HPDE6-E6E7 (cell line): Measurements from ENCODE around the gene MTHFSD.
A peak's percentile ranks its signal among the peaks of the same experiment; 100 is the strongest.
"Not testable (repeated sequence)": the region's sequence is repeated elsewhere in the genome, so short reads cannot be mapped to it uniquely, and the experiment has no call there.

Experiments used
- DNase-seq: peaks from one replicate; pipeline ENCODE4 v3.0.0; 2011; ENCODE audit warnings: missing footprints; ENCODE audit errors: extremely low spot score

MTHFSD gene, protein sequence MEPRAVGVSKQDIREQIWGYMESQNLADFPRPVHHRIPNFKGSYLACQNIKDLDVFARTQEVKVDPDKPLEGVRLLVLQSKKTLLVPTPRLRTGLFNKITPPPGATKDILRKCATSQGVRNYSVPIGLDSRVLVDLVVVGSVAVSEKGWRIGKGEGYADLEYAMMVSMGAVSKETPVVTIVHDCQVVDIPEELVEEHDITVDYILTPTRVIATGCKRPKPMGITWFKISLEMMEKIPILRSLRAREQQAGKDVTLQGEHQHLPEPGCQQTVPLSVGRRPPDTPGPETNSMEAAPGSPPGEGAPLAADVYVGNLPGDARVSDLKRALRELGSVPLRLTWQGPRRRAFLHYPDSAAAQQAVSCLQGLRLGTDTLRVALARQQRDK

DNA sequence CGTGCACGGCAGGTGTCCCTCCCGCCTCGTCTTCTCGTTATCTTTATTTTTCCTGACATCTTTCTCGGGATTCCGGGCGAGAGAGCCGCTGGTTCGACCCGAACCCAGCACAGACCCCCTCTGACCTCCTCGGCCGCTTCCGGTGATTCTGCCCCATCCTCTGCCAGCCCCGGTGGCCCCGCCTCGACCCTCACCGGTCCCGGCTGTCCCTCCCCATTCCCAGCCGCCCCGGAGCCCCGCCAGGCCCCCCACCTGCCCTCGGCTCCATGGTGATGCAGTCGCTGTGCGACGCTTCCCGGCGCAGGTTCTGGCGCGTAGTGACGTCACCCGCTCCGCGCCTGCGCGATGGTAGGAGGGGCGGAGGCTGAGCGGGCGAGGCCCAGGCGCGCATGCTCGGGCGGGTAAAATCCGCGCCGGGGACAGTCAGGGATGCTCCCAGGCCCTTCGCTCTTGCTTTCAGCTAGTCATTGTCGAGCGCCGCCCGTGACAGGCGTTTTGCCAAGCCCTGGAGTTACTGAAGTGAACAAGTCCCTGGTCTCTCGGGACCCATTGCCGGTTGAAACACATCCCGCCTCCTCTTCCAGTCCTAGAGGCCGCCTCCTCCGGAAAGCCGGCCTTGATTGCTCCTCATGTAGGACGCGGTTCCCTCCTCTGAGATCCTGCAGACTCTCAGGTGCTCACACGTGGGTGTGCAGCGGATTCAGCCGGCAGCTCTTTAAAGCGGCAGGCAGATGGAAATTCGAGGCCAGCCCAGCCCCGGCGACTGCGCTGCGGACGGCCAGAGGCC, at the start of gene MTHFSD:
MTHFSD (minus strand) TSS at position 319 of the 787 bp plus-strand sequence; CDS start at position 268, 51 bp downstream.
- peak; percentile 99 for DNase-seq

DNA sequence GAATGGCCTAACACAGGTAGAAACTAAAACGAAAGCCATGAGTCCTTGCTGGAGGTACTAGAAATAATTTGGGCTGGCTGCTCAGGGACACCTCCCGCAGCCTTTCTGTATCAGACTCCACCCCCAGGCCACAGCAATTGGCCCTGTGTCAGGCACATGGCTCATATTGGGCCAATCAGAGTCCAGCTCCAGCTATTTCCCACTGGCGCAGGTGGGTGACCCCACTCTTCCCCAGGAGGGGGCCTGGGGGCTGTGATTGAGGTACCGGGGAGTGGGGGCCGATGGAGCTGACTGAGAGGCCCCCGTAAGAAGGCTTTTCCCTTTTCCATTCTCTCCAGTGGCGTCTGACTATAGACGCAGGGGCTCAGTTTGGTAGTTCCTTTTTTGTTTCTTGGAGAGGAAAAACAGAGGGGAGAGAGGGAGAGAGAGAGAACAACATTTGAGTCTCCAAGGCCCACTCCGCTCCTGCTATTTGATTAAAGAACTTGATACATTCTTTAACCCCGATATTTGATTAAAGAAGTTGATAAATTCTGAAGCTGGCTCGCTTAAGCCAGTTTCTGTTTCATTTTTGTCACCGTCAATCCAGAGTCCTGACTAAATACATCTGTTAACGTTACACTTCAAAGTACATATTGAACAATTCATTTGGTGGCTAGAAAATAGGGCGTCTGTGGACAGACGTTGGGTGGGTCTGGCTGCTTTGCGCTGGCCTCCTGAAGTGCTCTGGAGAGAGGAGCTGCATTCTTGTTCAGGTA, 49.6 kb upstream of the MTHFSD start:
- no peak for DNase-seq

DNA sequence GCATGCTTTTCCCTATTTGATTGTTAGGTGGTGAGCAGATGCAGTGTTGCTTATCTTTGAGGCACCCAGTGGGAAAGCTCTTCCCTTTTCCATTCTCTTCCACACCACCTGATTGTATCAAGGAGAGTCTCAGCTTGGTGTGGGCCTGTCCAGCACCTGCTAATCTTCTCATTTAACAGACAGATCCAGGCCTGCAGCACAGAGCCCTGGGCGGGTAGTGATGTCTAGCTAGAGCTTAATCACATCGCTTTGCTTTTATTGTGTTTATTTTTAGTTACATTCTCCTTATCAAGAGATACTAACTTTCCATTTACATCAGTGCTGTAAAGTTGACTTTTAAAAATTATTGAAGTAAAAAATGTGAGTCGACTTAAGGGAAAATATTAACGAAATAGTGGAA, 47.5 kb upstream of the MTHFSD start:
- no peak for DNase-seq

DNA sequence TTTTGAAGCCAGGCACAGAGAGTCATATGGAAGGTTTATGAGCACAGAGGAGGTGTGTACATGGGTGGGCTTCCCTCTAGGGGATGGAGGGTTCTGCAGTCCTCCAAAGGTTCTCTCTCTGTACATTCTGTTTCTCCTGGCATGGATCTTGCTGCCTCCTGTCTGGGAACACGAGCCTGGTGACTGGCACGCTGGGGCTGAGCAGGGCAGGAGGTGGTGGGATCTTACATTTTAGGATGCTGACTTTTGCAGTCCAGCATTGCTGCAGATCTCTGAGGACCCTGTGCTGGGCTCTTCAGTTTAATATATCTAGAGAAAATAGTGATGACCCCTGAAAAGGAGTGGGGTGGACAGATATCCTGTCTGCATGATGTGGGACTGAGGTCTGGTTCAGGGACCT, 46.3 kb upstream of the MTHFSD start:
- no peak for DNase-seq

DNA sequence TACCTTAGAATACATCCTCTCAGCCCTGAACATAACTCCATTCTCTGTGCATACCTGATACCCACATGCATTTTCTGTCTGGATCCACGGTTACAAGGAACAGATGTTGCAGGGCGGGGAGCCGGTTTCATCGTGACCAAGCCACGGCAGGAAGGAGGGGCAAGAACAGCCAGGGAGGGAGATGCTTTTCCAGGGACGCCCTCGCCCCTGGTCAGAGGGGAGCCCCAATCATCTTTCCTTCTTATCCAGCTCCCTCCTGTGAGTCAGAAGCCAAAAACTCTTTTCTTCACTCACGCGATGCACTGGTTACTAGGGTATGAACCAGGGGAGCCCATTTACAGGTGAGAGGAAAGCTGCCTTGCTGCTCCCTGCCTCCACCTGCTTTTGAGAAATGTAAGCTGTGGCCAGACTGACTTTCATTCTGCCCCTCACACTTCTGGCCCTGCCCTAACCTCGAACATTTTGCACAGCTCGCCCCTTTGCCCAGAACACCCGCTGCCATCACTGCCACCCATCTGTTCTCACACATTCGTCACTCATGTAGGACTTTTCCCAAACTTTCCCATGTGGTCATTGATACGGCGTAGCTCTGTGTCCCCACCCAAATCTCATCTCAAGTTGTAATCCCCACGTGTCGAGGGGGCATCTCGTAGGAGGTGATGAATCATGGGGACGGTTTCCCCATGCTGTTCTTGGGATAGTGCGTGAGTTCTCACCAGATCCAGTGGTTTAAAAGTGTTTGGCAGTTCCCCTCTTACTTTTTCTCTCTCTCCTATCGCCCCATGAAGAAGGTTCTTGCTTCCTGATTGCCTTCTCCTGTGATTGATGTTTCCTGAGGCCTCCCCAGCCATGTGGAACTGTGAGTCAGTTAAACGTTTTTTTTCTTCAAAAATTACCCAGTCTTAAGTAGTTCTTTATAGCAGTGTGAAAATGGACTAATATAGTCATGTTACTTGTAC, 43.9 kb upstream of the MTHFSD start:
- no peak for DNase-seq

DNA sequence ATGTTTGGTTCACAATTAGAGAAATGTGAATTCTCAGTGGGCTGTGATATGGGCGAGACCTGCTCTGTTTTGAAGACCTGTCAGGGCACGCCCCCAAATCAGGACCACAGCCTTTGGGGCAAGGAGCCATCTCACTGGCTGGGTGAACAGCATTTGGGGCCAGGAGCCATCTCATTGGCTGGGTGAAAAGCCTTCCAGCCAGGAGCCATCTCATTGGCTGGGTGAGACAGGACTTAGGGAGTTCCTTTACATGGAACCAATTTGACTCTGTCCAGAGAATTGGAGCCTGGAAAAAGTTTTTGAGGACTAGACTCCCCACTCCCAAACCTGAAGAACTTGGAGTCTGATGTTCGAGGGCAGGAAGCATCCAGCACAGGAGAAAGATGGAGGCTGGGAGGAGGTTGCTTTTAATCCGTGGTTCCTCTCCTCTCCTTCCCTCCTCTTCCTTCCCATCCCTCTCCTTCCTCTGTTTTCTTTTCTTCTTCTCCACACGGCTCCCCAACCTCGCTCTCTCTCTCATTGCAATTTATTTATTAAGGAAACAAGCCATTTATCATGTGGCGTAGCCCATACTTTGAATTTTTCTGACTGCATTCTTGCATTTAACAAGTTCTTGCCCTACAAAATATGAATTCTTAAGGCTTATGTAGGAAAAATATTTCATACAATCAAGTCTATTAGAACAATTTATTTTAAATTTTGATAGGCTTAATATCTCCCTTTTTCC, 43.0 kb upstream of the MTHFSD start:
- no peak for DNase-seq

DNA sequence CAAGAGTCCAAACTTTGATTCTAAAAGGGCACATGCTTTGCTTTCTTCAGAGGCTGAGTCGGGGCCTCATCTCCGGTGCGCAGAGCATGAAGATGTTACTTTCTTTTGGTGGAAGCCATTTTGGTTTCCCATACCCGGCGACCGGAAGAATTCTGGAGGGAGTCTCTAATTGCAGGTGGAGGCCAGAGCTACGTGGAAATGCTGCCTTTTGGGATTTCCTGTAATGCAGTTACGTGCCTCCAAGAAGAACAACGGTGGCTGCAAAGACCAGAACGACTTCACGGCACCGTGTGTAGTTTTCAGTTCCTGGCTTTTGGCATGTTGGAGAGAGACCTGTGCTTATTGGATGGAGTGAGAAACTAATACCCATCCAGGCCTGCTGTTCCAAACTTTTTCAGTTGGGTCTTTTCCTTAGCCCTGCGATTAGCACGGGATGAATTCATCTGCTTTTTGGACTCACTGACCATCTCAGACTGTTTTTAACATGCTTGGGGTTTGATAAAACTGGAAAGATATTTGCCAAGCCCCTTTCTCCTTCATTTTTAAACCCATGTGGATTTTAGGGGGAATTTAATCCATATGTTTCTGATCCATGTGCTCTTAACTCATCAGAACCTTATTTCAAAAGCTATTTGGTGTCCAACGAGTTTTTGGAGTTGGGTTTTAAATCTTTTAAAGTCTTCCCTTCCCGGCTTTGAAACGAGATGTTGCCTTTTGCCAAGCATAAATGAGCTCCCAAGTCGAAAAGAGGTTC, 42.3 kb upstream of the MTHFSD start:
- no peak for DNase-seq

DNA sequence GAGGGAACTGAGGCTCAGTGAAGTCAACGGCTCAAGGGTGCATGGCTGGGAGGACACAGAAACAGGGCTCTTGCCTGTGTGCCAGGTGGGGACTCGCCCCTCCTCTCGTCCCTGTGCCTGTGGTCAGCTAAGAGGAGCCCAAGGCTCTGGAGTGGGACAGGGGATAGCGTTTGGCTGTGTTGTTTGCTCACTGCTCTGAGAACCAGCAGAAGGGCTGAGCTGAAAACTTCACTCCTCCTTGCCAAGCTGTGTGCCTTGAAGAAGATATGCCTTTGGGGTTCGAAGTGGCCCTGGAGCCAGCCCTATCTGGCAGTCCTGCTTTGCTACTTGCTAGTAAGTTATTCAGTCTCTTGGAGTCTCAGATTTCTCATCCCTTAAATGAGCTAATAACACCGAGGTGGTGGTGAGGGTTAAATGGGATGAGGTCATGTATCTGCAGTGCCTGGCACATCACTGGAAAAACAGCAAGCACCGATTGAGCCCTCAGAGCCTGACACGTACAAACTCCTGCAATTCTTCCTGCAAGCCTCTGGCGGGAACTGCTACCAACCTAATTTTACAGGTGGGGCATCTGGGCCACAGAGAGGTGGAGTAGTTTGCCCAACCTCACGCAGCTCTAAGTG, 41.1 kb upstream of the MTHFSD start:
- no peak for DNase-seq

DNA sequence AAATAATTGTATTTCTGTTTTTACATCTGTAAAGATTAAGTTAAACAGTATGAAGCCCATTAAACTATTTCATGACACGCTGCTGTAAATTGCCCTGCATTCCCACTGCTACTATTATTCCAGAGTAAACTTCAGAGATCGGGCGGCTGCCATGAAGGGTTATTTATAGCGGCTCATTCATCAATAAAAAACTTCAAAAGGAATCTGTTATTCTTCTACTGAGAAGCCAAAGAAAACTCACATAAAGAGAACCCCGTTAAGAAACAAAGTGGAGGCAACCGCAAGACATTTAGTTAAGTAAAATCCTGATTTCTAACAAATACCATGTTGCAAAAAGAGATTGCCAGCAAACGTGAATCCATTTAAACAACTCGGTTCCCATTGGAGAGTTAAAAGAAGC, 39.7 kb upstream of the MTHFSD start:
- no peak for DNase-seq

DNA sequence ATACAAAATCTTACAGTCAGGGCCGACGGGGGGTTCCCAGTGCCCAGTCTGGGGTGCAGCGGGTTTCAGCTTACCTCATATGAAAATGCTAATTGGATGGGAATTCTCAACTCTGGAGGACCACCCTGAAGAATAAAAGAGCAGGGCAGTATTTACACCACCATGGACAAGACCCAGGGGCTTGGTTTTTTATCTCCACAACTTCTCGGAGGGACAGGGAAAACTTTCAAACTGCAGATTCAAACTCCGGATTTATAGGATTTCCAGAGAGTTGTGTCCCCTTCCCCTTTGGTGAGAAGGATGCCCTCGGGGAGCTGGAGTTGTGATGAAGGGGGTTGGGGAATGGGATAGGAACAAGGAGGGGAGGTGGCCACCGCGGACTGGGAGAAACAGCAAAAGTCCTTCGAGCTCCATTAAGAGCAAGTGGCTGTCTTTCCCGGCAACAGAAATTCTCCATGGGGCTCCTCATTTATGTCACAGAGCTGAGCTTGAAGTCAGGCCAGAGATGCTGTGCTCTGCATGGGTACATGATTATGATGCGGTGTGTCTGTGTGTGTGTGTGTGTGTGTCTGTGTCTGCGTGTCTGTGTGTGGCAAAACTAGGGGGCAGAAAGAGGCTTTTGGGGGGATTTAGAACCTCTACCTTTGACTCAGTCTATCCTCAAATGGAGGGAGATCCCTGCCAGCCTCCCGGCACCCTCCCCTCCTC, 39.0 kb upstream of the MTHFSD start:
- no peak for DNase-seq

DNA sequence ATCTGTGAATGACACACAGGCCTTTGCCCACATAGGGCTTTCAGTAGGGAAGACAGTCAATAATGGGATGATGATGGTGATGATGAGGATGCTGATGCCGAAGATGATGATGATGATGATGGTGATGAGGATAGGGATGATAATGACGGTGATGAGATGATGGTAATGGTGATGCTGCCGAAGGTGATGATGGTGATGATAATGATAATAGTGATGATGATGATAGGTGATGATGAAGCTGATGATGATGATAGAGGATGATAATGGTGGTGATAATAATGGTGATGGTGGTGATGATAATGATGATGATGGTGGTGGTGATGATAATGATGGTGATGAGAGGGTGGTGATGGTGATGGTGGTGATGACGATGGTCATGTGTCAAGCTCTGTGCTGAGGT, 36.2 kb upstream of the MTHFSD start:
- no peak for DNase-seq

DNA sequence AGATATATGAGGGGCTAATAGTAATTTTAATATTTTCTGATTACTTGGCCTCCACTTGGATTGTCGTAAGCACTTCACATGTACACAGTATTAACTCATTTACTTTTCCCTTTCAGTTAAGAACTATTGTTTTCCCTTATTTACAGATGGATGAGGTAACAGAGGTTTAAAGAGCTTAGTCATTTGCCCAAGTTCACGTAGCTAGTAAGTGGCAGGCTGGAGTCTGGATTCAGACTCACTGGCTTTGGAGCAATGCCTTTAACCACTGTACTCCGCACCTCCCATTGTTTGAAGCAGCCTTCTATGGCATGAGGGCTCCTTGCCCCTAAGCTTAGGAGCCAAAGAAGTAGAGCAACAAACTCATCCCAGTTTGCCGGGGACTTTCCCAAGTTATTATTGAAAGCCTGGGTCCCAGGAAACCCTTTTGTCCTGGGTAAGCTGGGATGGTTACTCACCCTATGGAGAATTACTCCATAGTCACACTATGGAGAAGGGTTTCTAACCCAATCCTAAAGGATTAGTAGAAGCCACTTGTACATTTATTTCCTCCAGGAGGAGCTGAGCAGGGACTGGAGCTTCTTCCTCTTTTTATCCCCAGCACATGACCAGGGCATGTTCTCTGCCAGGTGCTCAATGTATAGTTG, 35.6 kb upstream of the MTHFSD start:
- DNase-seq: peak; percentile 58

DNA sequence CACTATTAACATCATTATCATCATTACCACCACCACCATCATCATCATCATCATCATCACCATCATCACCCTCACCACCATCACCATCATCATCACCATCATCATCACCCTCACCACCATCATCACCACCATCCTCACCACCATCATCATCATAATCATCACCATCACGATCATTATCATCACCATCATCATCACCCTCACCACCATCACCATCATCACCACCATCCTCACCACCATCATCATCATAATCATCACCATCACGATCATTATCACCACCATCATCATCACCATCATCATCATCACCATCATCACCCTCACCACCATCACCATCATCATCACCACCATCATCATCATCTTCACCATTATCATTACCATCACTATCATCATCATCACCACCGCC, 32.9 kb upstream of the MTHFSD start:
- DNase-seq: not testable (repeated sequence)

DNA sequence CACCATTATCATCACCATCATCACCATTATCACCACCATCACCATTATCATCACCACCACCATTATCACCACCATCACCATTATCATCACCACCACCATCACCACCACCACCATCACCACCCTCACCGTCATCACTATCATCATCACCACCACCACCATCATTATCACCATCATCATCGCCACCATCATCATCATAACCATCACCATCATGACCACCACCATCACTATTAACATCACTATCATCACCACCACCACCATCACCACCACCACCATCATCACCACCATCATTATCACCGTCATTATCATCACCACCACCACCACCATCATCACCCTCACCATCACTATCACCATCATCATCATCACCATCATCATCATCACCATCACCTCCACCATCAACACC, 32.5 kb upstream of the MTHFSD start:
- no peak for DNase-seq

DNA sequence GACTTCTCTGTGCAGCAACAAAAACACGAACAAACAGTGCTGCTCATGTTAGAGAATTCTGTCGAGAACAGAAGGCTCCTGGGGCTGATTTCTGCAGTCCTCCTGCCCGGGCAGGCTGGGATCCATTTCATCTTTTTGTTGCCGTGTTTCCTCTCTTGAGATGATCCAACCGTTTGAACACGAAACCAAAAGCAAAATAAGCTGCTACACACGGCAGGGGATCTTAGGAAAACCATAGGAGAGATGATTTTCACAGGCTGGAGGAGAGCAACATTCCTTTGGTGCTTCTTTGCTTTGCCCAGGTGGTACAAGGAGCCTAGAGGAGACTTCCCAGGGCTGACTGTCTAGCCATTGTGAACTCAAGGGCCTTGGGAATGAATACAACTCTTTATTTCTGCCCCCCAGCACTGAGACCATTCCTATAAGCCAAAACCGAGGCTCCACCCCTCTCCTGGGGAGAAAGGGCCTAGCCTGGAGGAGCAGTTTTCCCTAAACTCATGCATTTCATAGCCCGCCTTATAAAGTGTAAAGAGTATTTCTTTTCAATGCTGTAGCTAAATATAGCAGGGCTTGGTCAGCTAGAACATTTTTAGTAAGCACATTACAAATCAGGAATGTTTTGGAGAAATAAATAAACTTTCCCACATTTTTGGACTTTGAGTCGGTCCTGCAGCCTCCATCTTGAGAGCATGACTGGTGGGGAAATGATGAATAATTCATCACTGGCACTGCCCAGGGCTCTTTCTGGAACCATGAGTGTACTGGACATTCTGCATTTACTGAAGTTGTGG, 31.0 kb upstream of the MTHFSD start:
- DNase-seq: no peak

DNA sequence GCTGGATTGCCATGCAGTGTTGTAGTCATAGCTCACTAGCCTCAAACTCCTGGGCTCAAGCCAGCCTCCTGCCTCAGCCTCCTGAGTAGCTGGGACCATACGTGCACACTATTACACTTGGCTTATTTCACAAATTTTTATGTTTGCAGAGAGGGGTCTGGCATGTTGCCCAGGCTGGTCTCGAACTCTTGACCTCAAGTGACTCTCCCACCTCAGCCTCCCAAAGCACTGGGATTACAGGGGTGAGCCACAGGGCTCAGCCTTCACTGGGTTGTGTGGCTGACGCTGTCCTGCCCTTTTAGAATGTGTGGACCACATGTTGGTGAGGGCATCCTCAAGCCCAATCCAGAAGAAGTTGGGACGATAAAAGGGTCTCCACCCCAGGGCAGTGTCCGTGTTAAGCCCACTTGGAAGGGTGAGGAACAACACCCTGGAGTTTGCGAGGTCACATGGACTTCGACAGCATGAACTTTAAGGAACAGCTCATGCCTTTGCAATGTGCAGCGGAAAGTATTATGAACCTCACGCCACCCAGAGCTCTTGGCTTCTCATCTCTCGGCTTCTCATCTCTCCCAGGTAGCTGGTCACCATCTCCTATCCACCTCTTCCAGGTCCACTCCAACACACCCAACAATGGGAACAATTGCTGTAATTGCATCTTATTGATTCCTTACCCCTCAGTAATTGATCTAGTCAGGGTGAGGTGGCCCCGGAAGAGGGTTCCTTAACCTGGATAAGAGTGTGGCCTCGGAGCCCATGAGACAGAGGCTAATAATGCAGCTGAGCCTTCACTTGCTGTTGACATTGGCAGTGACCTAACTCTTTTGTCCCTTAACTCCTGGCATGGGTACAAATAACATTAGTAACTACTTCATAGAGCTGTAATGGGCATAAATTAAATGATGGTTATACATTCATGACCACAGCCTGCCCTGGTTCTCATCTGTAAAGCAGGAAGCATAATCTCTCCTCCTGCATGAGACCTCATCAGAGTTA, 30.0 kb upstream of the MTHFSD start:
- no peak for DNase-seq
